CD4-positive, alpha-beta memory T cell (primary cell): ENCODE data around the gene ASTN2. TPM values are rescaled to one million over a fixed set of nuclear protein-coding genes. Genes with fewer than 3 reads are reported as not detected.

ENCODE experiments used
- CTCF ChIA-PET: fragments of 350-600 bp; sonication (Branson Sonifier 250); formaldehyde crosslinking; loops from one replicate; lab custom pipeline; 2021; ENCODE audit warnings: inconsistent platforms; ENCODE audit not compliant: partially characterized antibody; lab: Charles Lee
- POLR2A ChIA-PET: fragments of 350-600 bp; sonication (Branson Sonifier 250); formaldehyde crosslinking; loops from one replicate; lab custom pipeline; 2021; ENCODE audit not compliant: partially characterized antibody; lab: Charles Lee
- DNase-seq, 5 donors: peaks; one replicate each; pipeline versions ENCODE4 v3.0.0 to v3.0.0-alpha.2; 2020 to 2022; ENCODE audit warnings: mixed read lengths in 1 of 5
- H3K27ac ChIP-seq: one replicate; pipeline ENCODE4 v1.7.0; 2013; ENCODE audit warnings: low read depth, low read length
- H3K27me3 ChIP-seq: 2 replicates; pipeline ENCODE4 v1.7.0; 2013; ENCODE audit warnings: mild to moderate bottlenecking, low read length, moderate library complexity; ENCODE audit not compliant: insufficient read depth
- H3K36me3 ChIP-seq: 2 replicates; pipeline ENCODE4 v1.7.0; 2013; ENCODE audit warnings: mild to moderate bottlenecking, low read length, moderate library complexity; ENCODE audit not compliant: insufficient read depth
- H3K4me1 ChIP-seq: 2 replicates; pipeline ENCODE4 v1.7.0; 2013; ENCODE audit warnings: mild to moderate bottlenecking, low read length, moderate library complexity; ENCODE audit not compliant: insufficient read depth
- H3K4me3 ChIP-seq, 2 donors: one replicate each; pipeline ENCODE4 v1.7.0; 2013; ENCODE audit warnings: low read length in 2 of 2, mild to moderate bottlenecking in 1 of 2
- H3K9me3 ChIP-seq, 2 donors: one replicate each; pipeline ENCODE4 v1.7.0; 2013; ENCODE audit warnings: low read length in 2 of 2, control low read depth in 1 of 2; ENCODE audit not compliant: control insufficient read depth in 1 of 2
- H3K27ac Mint-ChIP-seq, 7 donors: one replicate each; pipeline ENCODE4 v1.8.0; 2020 to 2021; ENCODE audit warnings: mixed read lengths in 7 of 7, mild to moderate bottlenecking in 6 of 7, inconsistent platforms in 3 of 7, moderate library complexity in 3 of 7
- H3K27me3 Mint-ChIP-seq, 2 donors: one replicate each; pipeline ENCODE4 v1.8.0; 2020 to 2021; ENCODE audit warnings: mixed read lengths in 2 of 2
- H3K36me3 Mint-ChIP-seq, 2 donors: one replicate each; pipeline ENCODE4 v1.8.0; 2020 to 2021; ENCODE audit warnings: mixed read lengths in 2 of 2, inconsistent platforms in 1 of 2, mild to moderate bottlenecking in 1 of 2
- H3K4me1 Mint-ChIP-seq, 4 donors: one replicate each; pipeline ENCODE4 v1.8.0; 2020 to 2021; ENCODE audit warnings: mixed read lengths in 4 of 4, mild to moderate bottlenecking in 1 of 4
- H3K4me3 Mint-ChIP-seq, 8 donors: one replicate each; pipeline ENCODE4 v1.8.0; 2020 to 2021; ENCODE audit warnings: mixed read lengths in 8 of 8, mild to moderate bottlenecking in 7 of 8, moderate library complexity in 6 of 8, inconsistent platforms in 3 of 8
- H3K9me3 Mint-ChIP-seq, 8 donors: one replicate each; pipeline ENCODE4 v1.8.0; 2020 to 2021; ENCODE audit warnings: mixed read lengths in 8 of 8, mild to moderate bottlenecking in 5 of 8, inconsistent platforms in 3 of 8, moderate library complexity in 1 of 8
- intact Hi-C: fragments of 100-400 bp; cut with micrococcal nuclease; formaldehyde crosslinking; loops from one replicate; pipeline ENCODE4 v1.15.1; 2023
- polyA plus RNA-seq, 2 donors: library from polyadenylated mRNA; unstranded; fragments of 300-500 nt; fragmentation: Illumina TruSeq; gene quantifications; one replicate each; pipeline ENCODE4 v1.2.3, GENCODE V29; 2021
- total RNA-seq, 2 experiments: library from RNA; stranded (reverse); gene quantifications; one replicate each; pipeline ENCODE4 v1.2.3, GENCODE V29; 2021

ASTN2 gene, protein sequence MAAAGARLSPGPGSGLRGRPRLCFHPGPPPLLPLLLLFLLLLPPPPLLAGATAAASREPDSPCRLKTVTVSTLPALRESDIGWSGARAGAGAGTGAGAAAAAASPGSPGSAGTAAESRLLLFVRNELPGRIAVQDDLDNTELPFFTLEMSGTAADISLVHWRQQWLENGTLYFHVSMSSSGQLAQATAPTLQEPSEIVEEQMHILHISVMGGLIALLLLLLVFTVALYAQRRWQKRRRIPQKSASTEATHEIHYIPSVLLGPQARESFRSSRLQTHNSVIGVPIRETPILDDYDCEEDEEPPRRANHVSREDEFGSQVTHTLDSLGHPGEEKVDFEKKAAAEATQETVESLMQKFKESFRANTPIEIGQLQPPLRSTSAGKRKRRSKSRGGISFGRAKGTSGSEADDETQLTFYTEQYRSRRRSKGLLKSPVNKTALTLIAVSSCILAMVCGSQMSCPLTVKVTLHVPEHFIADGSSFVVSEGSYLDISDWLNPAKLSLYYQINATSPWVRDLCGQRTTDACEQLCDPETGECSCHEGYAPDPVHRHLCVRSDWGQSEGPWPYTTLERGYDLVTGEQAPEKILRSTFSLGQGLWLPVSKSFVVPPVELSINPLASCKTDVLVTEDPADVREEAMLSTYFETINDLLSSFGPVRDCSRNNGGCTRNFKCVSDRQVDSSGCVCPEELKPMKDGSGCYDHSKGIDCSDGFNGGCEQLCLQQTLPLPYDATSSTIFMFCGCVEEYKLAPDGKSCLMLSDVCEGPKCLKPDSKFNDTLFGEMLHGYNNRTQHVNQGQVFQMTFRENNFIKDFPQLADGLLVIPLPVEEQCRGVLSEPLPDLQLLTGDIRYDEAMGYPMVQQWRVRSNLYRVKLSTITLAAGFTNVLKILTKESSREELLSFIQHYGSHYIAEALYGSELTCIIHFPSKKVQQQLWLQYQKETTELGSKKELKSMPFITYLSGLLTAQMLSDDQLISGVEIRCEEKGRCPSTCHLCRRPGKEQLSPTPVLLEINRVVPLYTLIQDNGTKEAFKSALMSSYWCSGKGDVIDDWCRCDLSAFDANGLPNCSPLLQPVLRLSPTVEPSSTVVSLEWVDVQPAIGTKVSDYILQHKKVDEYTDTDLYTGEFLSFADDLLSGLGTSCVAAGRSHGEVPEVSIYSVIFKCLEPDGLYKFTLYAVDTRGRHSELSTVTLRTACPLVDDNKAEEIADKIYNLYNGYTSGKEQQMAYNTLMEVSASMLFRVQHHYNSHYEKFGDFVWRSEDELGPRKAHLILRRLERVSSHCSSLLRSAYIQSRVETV (N-terminal part only)
- total RNA-seq = 1 to 10 TPM; 5.8 to 5.9 TPM
- 1 to 10 TPM; 2.7 to 3.9 TPM for polyA plus RNA-seq

GRCh38 chr9:117414906-117415331 lies at the start of gene ASTN2:
Gene ASTN2 (minus strand): TSS chr9:117415057. CDS start chr9:117414938, 119 bp downstream.
- no peaks in the 10 kb centered on the region for H3K36me3 ChIP-seq
- DNase-seq = no peak
- no peaks in the 10 kb centered on the region for H3K9me3 ChIP-seq
- Mint-ChIP-seq H3K27ac (no peak within 1 kb of the TSS), H3K9me3 (peaks cover 0 to 5% (median under 1%) of the 10 kb centered on the region in 8 donors), H3K4me3 (peak within 1 kb of the TSS in 3 of 8 donors; percentile 7 to 51 (median 17)), H3K27me3 (peaks cover 13% of the 10 kb centered on the region in 2 donors), H3K4me1 (peaks cover 0 to 8% (median 0%) of the 10 kb centered on the region in 4 donors), H3K36me3 (no peaks in the 10 kb centered on the region)
- intact Hi-C loops = no loop called here
- H3K27me3 ChIP-seq = peaks cover 13% of the 10 kb centered on the region
- ChIA-PET CTCF (no interaction called here), POLR2A (no interaction called here)
- no peaks in the 10 kb centered on the region for H3K4me1 ChIP-seq
- no peak within 1 kb of the TSS for H3K27ac ChIP-seq
- H3K4me3 ChIP-seq = no peak within 1 kb of the TSS

GRCh38 chr9:117462861-117463260 lies 48.0 kb upstream of the ASTN2 start:
- Histone ChIP-seq H3K27me3 (no peaks in the 10 kb centered on the region), H3K27ac (no peak overlapping the region), H3K4me3 (no peak overlapping the region), H3K36me3 (no peaks in the 10 kb centered on the region), H3K9me3 (no peaks in the 10 kb centered on the region), H3K4me1 (no peaks in the 10 kb centered on the region)
- H3K4me3 Mint-ChIP-seq = no peak overlapping the region
- ChIA-PET POLR2A (no interaction called here), CTCF (no interaction called here)
- no peaks in the 10 kb centered on the region for H3K36me3 Mint-ChIP-seq
- no peak for DNase-seq
- H3K27me3 Mint-ChIP-seq = no peaks in the 10 kb centered on the region
- H3K27ac Mint-ChIP-seq = no peak overlapping the region
- H3K9me3 Mint-ChIP-seq = peaks cover 0 to 6% (median 0%) of the 10 kb centered on the region in 8 donors
- intact Hi-C loops = no loop called here
- no peaks in the 10 kb centered on the region for H3K4me1 Mint-ChIP-seq

- no peaks in the 10 kb centered on the region for H3K36me3 ChIP-seq
- H3K36me3 Mint-ChIP-seq = no peaks in the 10 kb centered on the region
- no peak overlapping the region for H3K4me3 ChIP-seq
- H3K27me3 ChIP-seq = no peaks in the 10 kb centered on the region
- no peak for DNase-seq
- intact Hi-C loops = no loop called here
- H3K9me3 Mint-ChIP-seq = peaks cover 0 to 6% (median 0%) of the 10 kb centered on the region in 8 donors
- H3K27me3 Mint-ChIP-seq = no peaks in the 10 kb centered on the region
- no peak overlapping the region for H3K27ac ChIP-seq
- no peaks in the 10 kb centered on the region for H3K4me1 ChIP-seq
- H3K27ac Mint-ChIP-seq = no peak overlapping the region
- ChIA-PET POLR2A (no interaction called here), CTCF (no interaction called here)
- H3K9me3 ChIP-seq = no peaks in the 10 kb centered on the region
- H3K4me3 Mint-ChIP-seq = no peak overlapping the region
- no peaks in the 10 kb centered on the region for H3K4me1 Mint-ChIP-seq
Measured at GRCh38 chr9:117461386-117461785, 46.5 kb upstream of the ASTN2 start.

DNA sequence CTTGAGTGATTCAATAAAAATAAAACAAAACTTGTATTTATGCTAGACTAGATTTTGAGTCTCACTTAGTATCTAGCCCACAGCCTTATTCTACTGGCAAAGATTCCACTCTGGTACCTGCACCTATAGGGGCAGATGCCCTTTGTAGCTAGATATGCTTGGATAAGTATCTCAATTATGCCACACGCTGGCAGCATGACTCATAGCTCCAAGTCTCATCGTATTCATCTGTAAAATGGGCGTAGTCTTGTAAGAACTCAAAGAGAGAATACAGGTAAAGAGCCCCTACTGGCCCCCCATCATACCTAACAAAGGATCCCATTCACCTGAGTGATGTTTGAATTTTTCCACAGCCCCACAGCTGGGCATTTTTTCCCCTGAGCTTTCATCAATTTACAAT lies 45.9 kb upstream of the ASTN2 start:
- Histone ChIP-seq H3K27ac (no peak overlapping the region), H3K4me1 (no peaks in the 10 kb centered on the region), H3K27me3 (no peaks in the 10 kb centered on the region), H3K4me3 (no peak overlapping the region), H3K9me3 (no peaks in the 10 kb centered on the region), H3K36me3 (no peaks in the 10 kb centered on the region)
- H3K27me3 Mint-ChIP-seq = no peaks in the 10 kb centered on the region
- H3K27ac Mint-ChIP-seq = no peak overlapping the region
- H3K4me3 Mint-ChIP-seq = no peak overlapping the region
- DNase-seq = no peak
- peaks cover 0 to 6% (median 0%) of the 10 kb centered on the region in 8 donors for H3K9me3 Mint-ChIP-seq
- intact Hi-C loops = no loop called here
- no peaks in the 10 kb centered on the region for H3K4me1 Mint-ChIP-seq
- POLR2A ChIA-PET = no interaction called here
- H3K36me3 Mint-ChIP-seq = no peaks in the 10 kb centered on the region
- CTCF ChIA-PET = no interaction called here

DNA sequence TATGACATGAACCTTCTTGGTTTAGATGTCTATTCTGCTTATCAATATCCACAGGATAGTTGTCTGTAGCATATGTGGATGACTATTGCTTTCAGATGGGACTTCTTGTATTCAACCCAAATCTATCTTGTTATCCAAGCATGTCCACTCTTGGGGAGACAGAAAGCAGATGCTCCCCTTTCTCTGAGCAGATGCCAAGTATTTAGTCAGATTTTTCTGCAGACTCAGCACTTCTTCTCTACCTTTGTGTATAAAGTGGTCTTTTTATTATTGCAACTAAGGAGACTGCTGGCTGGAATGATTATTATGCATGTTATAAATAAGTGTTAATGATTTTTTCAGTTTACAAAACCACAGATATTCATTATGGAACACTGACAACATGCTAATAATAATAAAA lies 45.1 kb upstream of the ASTN2 start:
- Mint-ChIP-seq H3K27me3 (no peaks in the 10 kb centered on the region), H3K36me3 (no peaks in the 10 kb centered on the region), H3K27ac (no peak overlapping the region), H3K9me3 (peaks cover 0 to 8% (median 3%) of the 10 kb centered on the region in 8 donors), H3K4me1 (no peaks in the 10 kb centered on the region), H3K4me3 (no peak overlapping the region)
- no peak for DNase-seq
- ChIA-PET POLR2A (no interaction called here), CTCF (no interaction called here)
- Histone ChIP-seq H3K27ac (no peak overlapping the region), H3K4me1 (no peaks in the 10 kb centered on the region), H3K36me3 (no peaks in the 10 kb centered on the region), H3K9me3 (no peaks in the 10 kb centered on the region), H3K4me3 (no peak overlapping the region), H3K27me3 (no peaks in the 10 kb centered on the region)
- intact Hi-C loops = no loop called here

DNA sequence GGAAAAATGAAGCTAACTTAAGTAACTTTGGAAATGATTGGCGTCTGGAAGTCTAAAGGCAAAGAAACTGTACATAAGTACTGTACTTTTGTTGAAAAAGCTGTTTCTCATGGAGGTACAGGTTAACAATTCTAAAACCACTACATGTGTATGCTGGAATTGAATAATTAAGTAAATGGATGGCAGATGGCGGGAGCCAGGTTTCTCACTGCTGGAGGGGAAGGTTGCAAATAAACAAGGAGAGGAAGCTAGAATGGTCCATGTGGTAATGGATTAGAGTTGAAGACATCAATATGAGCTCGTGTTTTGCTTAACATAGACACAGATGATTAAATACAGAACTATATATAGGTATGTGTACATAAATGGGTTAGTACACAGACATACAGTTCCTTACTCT lies 43.2 kb upstream of the ASTN2 start:
- Histone ChIP-seq H3K4me1 (no peaks in the 10 kb centered on the region), H3K36me3 (no peaks in the 10 kb centered on the region), H3K9me3 (no peaks in the 10 kb centered on the region), H3K27me3 (no peaks in the 10 kb centered on the region), H3K27ac (no peak overlapping the region), H3K4me3 (no peak overlapping the region)
- Mint-ChIP-seq H3K36me3 (no peaks in the 10 kb centered on the region), H3K27me3 (peaks cover 0 to 2% of the 10 kb centered on the region in 2 donors), H3K4me3 (no peak overlapping the region), H3K27ac (no peak overlapping the region), H3K9me3 (peaks cover 0 to 8% (median 1%) of the 10 kb centered on the region in 8 donors), H3K4me1 (no peaks in the 10 kb centered on the region)
- intact Hi-C loops = no loop called here
- DNase-seq = no peak
- ChIA-PET CTCF (interaction anchor here (0.8 kb wide), 1 partner anchor 9 kb away, joined by 3 read pairs; no protein-coding TSS in a partner anchor), POLR2A (no interaction called here)
